ENCODE measurements around the gene PDGFRB.

The PDGFRB gene

DNA sequence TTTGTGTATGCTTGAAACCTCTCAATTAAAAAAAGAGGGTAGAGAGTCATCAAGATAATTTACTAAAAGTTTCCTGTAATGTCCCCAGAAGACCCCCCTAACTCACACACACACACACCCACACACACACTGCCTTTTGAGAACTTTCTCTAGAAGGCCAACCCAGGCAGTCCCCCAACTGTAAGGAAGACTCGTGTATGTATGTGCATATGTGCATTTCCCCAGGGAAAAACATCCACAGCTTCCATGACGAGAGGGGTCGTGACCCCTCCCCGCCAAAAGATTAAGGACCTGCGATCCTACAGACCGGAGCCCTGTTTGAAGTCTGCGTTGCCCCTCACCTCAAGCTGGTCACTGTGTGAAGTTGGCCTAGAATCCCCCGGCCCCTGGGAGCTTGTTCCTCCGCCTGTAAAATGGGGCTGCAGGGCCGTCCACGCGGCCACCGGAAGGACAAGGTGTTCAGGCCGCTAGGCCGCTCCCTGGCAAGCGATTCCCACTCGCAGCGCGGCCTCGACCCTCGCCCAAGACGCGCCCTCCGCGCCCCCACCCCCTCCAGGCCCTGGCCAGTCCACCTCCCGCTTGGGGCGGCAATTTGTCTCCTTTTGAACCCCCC is 10.5 kb upstream of the PDGFRB start:
- H3K36me3 ChIP-seq, result no peaks in the 10 kb centered on the region
- H3K4me1 ChIP-seq, result peaks cover 60% of the 10 kb centered on the region
- peak overlapping the region; percentile 100 for H3K4me2 ChIP-seq
- no peaks in the 10 kb centered on the region for H3K9me3 ChIP-seq
- H3K9ac ChIP-seq, result no peak overlapping the region
- no peak overlapping the region for H3K4me3 ChIP-seq
- H3K27ac ChIP-seq, result no peak overlapping the region
- no peaks in the 10 kb centered on the region for H4K20me1 ChIP-seq
- H3K27me3 ChIP-seq, result no peaks in the 10 kb centered on the region
- TF ChIP-seq Cebpa-rat (IDR thresholded peaks at IDR 0.05), result no peak

GRCh38 chr5:150164211-150164980 is 8.8 kb upstream of the PDGFRB start:
- Histone ChIP-seq H3K36me3 (no peaks in the 10 kb centered on the region), H3K9ac (peak overlapping the region; percentile 60), H3K4me1 (peaks cover 77% of the 10 kb centered on the region), H3K27me3 (no peaks in the 10 kb centered on the region), H4K20me1 (no peaks in the 10 kb centered on the region), H3K4me2 (peak overlapping the region; percentile 100), H3K9me3 (no peaks in the 10 kb centered on the region), H3K4me3 (no peak overlapping the region), H3K27ac (peak overlapping the region; percentile 93)
- TF ChIP-seq Cebpa-rat (IDR thresholded peaks at IDR 0.05), result no peak

- Histone ChIP-seq H3K36me3 (no peaks in the 10 kb centered on the region), H3K4me3 (no peak overlapping the region), H3K4me2 (peak overlapping the region; percentile 100), H3K27me3 (no peaks in the 10 kb centered on the region), H3K4me1 (peaks cover 79% of the 10 kb centered on the region), H3K9ac (no peak overlapping the region; the same call in 1 of the 2 replicates), H3K9me3 (no peaks in the 10 kb centered on the region), H4K20me1 (no peaks in the 10 kb centered on the region), H3K27ac (peak overlapping the region; percentile 93)
- no peak for TF ChIP-seq Cebpa-rat (IDR thresholded peaks at IDR 0.05)
Observed at GRCh38 chr5:150163547-150164059, 8.0 kb upstream of the PDGFRB start.

DNA sequence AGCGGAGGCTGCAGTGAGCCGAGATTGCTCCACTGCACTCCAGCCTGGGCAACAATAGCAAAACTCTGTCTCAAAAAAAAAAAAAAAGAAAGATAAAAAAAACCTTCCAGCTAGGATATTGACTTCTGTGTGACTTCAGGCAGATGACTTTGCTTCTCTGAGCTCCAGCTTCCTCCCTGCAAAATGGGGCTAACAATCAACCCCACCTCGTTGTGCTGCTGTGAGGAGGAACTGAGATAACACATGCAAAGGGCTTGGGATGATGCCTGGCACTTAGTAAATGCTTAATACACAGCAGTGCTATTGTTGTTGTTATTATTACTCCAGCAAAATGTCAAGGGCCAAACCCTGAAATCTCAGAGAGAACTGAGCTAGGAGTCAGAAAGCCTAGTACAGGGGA is 7.4 kb upstream of the PDGFRB start:
- peaks cover 85% of the 10 kb centered on the region for H3K4me1 ChIP-seq
- H3K4me3 ChIP-seq, result no peak overlapping the region
- H4K20me1 ChIP-seq, result no peaks in the 10 kb centered on the region
- H3K36me3 ChIP-seq, result no peaks in the 10 kb centered on the region
- H3K27ac ChIP-seq, result peak overlapping the region; percentile 93
- H3K9ac ChIP-seq, result no peak overlapping the region; the same call in 1 of the 2 replicates
- H3K4me2 ChIP-seq, result peak overlapping the region; percentile 100
- no peaks in the 10 kb centered on the region for H3K27me3 ChIP-seq
- no peak for TF ChIP-seq Cebpa-rat (IDR thresholded peaks at IDR 0.05)
- H3K9me3 ChIP-seq, result no peaks in the 10 kb centered on the region

- TF ChIP-seq Cebpa-rat (IDR thresholded peaks at IDR 0.05), result no peak
- H3K9ac ChIP-seq, result peak overlapping the region; percentile 64; the same call in 1 of the 2 replicates
- no peaks in the 10 kb centered on the region for H3K36me3 ChIP-seq
- peak overlapping the region; percentile 100 for H3K4me2 ChIP-seq
- no peaks in the 10 kb centered on the region for H4K20me1 ChIP-seq
- no peaks in the 10 kb centered on the region for H3K9me3 ChIP-seq
- no peaks in the 10 kb centered on the region for H3K27me3 ChIP-seq
- peaks cover 94% of the 10 kb centered on the region for H3K4me1 ChIP-seq
- no peak overlapping the region for H3K4me3 ChIP-seq
- peak overlapping the region; percentile 93 for H3K27ac ChIP-seq
Observed at GRCh38 chr5:150162142-150162513, 6.5 kb upstream of the PDGFRB start.

GRCh38 chr5:150161242-150162141 is 5.8 kb upstream of the PDGFRB start:
- no peak overlapping the region for H3K4me3 ChIP-seq
- H3K27ac ChIP-seq, result peak overlapping the region; percentile 93
- no peak for TF ChIP-seq Cebpa-rat (IDR thresholded peaks at IDR 0.05)
- H3K9ac ChIP-seq, result peak overlapping the region; percentile 78
- no peaks in the 10 kb centered on the region for H4K20me1 ChIP-seq
- H3K9me3 ChIP-seq, result no peaks in the 10 kb centered on the region
- H3K27me3 ChIP-seq, result no peaks in the 10 kb centered on the region
- H3K4me1 ChIP-seq, result peaks cover 100% of the 10 kb centered on the region
- H3K4me2 ChIP-seq, result peak overlapping the region; percentile 100
- no peaks in the 10 kb centered on the region for H3K36me3 ChIP-seq

DNA sequence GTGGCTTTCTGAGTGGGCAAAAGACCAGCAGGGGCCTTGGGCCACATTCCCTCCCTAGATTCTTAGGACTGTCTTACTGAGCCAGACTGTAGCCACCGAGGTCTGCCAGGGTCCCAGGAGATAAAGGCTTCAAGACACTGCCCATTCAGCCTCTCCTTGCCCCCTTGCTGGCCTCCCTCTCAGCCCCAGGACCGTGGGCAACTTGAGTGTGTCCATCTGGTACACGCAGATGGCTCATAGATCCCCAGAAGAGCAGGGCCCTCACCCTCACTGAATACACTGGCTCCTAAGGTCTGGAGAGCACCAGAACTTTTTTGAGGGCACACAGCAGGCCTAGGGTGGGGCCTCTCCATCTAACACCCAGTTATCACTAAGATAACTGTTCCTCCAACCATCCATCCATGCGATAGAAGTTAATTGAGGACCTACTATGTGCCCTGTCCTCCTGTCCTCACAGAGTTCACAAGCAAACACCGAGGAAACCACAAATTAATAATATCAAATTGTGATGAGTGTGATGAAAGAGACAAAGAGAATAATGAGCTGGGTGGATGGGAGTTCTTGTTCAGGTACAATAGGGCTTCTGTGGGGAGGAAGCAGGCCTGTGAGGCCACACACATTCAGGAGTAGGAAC is 4.9 kb upstream of the PDGFRB start:
- H3K4me1 ChIP-seq, result peaks cover 96% of the 10 kb centered on the region
- peak overlapping the region; percentile 93 for H3K27ac ChIP-seq
- H3K4me2 ChIP-seq, result peak overlapping the region; percentile 100
- no peaks in the 10 kb centered on the region for H3K9me3 ChIP-seq
- H3K4me3 ChIP-seq, result peak overlapping the region; percentile 33
- no peaks in the 10 kb centered on the region for H4K20me1 ChIP-seq
- no peaks in the 10 kb centered on the region for H3K27me3 ChIP-seq
- TF ChIP-seq Cebpa-rat (IDR thresholded peaks at IDR 0.05), result no peak
- no peaks in the 10 kb centered on the region for H3K36me3 ChIP-seq
- H3K9ac ChIP-seq, result peak overlapping the region; percentile 78

GRCh38 chr5:150159741-150160179 is 4.1 kb upstream of the PDGFRB start:
- Histone ChIP-seq H3K27me3 (no peaks in the 10 kb centered on the region), H3K4me2 (peak overlapping the region; percentile 100), H3K27ac (peak overlapping the region; percentile 93), H4K20me1 (no peaks in the 10 kb centered on the region), H3K9ac (peak overlapping the region; percentile 78), H3K4me1 (peaks cover 88% of the 10 kb centered on the region), H3K4me3 (peak overlapping the region; percentile 33), H3K36me3 (no peaks in the 10 kb centered on the region), H3K9me3 (no peaks in the 10 kb centered on the region)
- no peak; the same call in 1 of the 2 replicates for TF ChIP-seq Cebpa-rat (IDR thresholded peaks at IDR 0.05)

DNA sequence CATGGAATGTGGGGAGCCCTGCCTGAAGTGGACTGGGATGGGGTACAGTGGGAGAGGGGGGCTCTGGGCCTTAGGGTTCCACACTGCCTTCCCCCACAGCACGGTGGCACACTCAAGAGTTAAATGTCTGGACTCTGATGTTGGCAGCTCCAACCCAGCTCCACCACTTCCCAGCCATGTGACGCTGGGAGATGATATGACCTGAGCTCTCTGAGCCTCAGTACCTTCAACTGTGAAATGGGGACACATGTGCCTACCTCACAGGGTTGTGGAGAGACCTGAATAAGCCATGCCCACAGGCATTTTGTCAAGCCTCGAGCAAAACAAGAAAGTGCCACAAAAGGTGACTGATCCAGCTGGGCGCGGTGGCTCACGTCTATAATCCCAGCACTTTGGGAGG is 3.4 kb upstream of the PDGFRB start:
- no peaks in the 10 kb centered on the region for H3K9me3 ChIP-seq
- H3K27me3 ChIP-seq, result no peaks in the 10 kb centered on the region
- no peaks in the 10 kb centered on the region for H3K36me3 ChIP-seq
- H3K4me2 ChIP-seq, result peak overlapping the region; percentile 100
- peaks cover 83% of the 10 kb centered on the region for H3K4me1 ChIP-seq
- peak overlapping the region; percentile 20; the same call in 1 of the 2 replicates for H3K9ac ChIP-seq
- H3K27ac ChIP-seq, result peak overlapping the region; percentile 93
- H3K4me3 ChIP-seq, result no peak overlapping the region
- H4K20me1 ChIP-seq, result no peaks in the 10 kb centered on the region
- no peak for TF ChIP-seq Cebpa-rat (IDR thresholded peaks at IDR 0.05)

Measured in BLaER1 (cell line).